Activated CD4-positive, alpha-beta memory T cell treated with anti-CD3 and anti-CD28 coated beads for 36 hours (primary cell): ENCODE results near the gene PADI3. TPM values are rescaled to one million over a fixed set of nuclear protein-coding genes. Genes with fewer than 3 reads are reported as not detected.

Experiments
- CTCF ChIA-PET: fragments of 350-600 bp; sonication (Branson Sonifier 250); formaldehyde crosslinking; loops from one replicate; lab custom pipeline; 2021; ENCODE audit warnings: antibody characterized with exemption, inconsistent platforms; lab: Charles Lee
- POLR2A ChIA-PET: fragments of 350-600 bp; sonication (Branson Sonifier 250); formaldehyde crosslinking; loops from one replicate; lab custom pipeline; 2021; ENCODE audit warnings: antibody characterized with exemption; lab: Charles Lee
- DNase-seq: peaks from one replicate; pipeline ENCODE4 v3.0.0-alpha.2; 2020
- H3K27ac Mint-ChIP-seq: one replicate; pipeline ENCODE4 v1.8.0; 2021; ENCODE audit warnings: mixed read lengths
- H3K27me3 Mint-ChIP-seq: one replicate; pipeline ENCODE4 v1.8.0; 2021; ENCODE audit warnings: mixed read lengths
- H3K36me3 Mint-ChIP-seq: one replicate; pipeline ENCODE4 v1.8.0; 2021; ENCODE audit warnings: mixed read lengths
- H3K4me1 Mint-ChIP-seq: one replicate; pipeline ENCODE4 v1.8.0; 2021; ENCODE audit warnings: low read depth, mixed read lengths
- H3K4me3 Mint-ChIP-seq: one replicate; pipeline ENCODE4 v1.8.0; 2021; ENCODE audit warnings: mild to moderate bottlenecking, mixed read lengths
- H3K9me3 Mint-ChIP-seq: one replicate; pipeline ENCODE4 v1.8.0; 2021; ENCODE audit warnings: mixed read lengths
- intact Hi-C: fragments of 100-400 bp; cut with micrococcal nuclease; formaldehyde crosslinking; loops from one replicate; pipeline ENCODE4 v1.15.1; 2023
- total RNA-seq, 2 experiments: library from RNA; stranded (reverse); gene quantifications; one replicate each; pipeline ENCODE4 v1.2.3, GENCODE V29; 2021

The PADI3 gene
- total RNA-seq, 2 experiments from 2014 or later, result not detected

DNA sequence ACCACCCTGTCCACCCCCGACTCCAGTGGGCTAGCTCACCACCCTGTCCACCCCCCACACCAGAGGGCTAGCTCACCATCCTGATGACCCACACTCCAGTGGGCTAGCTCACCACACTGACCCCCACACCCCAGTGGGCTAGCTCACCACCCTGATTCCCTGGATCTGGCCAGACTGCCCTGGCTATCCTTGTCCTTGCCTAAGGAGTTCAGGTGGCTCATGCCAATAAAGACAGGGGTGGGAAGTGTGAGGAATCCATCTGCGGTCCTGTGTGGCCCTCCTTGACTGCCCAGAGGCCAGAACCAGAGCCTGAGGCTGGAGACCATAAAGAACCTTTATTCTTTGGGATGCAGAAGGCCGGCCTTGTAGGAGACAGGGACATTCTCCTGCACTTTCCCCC, 40.4 kb upstream of the PADI3 start:
- ChIA-PET POLR2A (no interaction called here), CTCF (interaction anchor here (1.1 kb wide), 1 partner anchor 8 kb away, joined by 3 read pairs; no protein-coding TSS in a partner anchor)
- DNase-seq, result no peak
- no peak overlapping the region for H3K4me3 Mint-ChIP-seq
- H3K27me3 Mint-ChIP-seq, result peaks cover 27% of the 10 kb centered on the region
- no peak overlapping the region for H3K27ac Mint-ChIP-seq
- no peaks in the 10 kb centered on the region for H3K9me3 Mint-ChIP-seq
- intact Hi-C loops, result no loop called here
- H3K36me3 Mint-ChIP-seq, result no peaks in the 10 kb centered on the region
- H3K4me1 Mint-ChIP-seq, result peaks cover 29% of the 10 kb centered on the region

DNA sequence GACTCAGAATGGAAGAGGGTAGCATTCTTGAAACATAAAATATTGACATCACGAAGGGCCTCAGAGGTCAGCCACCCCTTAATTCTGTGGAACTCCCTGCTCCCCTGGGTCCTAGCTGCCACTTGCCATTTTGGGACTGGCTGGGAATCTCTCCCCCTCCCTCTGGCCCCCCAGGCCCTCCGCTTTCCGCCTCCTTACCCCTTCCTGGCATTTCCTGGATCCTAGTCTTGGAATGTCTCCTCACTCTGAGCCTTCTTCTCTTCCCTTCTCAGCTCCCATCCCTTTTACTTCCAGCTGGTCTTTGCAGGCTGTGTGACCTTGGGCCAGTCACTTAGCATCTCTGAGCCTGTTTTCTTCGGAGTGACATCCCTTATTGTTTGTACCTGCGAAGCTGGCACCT, 39.5 kb upstream of the PADI3 start:
- DNase-seq, result no peak
- CTCF ChIA-PET, result no interaction called here
- Mint-ChIP-seq H3K27me3 (peaks cover 30% of the 10 kb centered on the region), H3K4me1 (peaks cover 29% of the 10 kb centered on the region), H3K27ac (no peak overlapping the region), H3K36me3 (no peaks in the 10 kb centered on the region), H3K4me3 (no peak overlapping the region), H3K9me3 (no peaks in the 10 kb centered on the region)
- intact Hi-C loops, result no loop called here
- POLR2A ChIA-PET, result no interaction called here

DNA sequence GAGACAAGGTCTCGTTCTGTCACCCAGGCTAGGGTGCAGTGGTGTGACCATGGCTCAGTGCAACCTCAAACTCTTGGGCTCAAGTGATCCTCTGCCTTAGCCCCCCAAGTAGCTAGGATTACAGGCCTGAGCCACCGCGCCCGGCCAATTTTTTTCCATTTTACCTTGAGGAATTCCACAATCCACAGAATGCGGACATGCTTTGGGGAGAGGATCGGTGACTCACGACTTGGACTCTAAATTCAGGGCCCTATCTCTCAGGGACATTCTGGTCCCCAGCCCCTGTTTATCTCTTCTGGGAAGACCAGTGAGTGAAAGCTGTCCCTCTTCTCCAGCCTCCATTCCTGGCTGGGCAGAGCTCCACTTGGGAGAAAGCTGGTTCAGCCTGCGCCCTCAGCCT, 38.7 kb upstream of the PADI3 start:
- CTCF ChIA-PET, result no interaction called here
- intact Hi-C loops, result no loop called here
- peaks cover 29% of the 10 kb centered on the region for H3K4me1 Mint-ChIP-seq
- POLR2A ChIA-PET, result no interaction called here
- H3K27me3 Mint-ChIP-seq, result peaks cover 32% of the 10 kb centered on the region
- no peaks in the 10 kb centered on the region for H3K36me3 Mint-ChIP-seq
- DNase-seq, result no peak
- H3K9me3 Mint-ChIP-seq, result no peaks in the 10 kb centered on the region
- H3K27ac Mint-ChIP-seq, result no peak overlapping the region
- no peak overlapping the region for H3K4me3 Mint-ChIP-seq

DNA sequence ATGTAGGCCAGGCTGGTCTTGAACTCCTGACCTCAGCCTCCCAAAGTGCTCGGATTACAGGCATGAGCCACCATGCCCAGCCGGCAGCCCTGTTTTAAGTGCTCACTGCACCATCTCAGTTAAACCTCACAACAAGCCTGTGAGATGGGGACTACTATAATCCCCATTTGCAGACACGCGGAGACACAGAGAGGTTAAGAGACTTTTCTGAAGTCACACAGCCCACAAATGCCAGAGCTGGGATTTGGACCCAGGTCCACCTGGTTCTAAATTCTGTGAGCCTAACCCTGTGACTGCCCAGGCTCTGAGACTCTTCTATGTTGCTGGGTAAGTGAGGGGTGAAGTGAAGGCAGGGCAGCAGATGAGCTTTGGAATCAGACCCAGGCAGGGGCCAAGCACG, 37.5 kb upstream of the PADI3 start:
- intact Hi-C loops, result no loop called here

DNA sequence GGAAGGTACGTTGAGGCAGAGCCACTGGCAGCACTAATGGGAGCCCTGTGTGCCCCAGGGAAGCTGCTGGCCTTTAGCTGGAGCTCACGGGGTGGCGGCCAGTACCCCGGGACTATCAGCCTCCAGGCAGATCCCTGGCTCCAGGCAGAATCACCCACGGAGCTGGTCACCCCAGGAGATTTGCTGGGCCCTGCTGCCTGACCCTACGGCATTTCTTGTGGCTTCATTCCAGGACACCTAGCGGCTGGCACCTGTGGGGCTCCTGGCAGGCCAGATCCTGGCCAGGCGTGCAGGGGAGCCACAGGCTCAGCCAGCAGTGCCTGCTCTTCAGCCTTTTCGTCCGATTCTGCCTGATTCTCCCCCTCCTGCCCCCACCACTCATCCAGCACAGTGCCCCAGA, 36.9 kb upstream of the PADI3 start:
- Mint-ChIP-seq H3K4me3 (no peak overlapping the region), H3K27me3 (peaks cover 38% of the 10 kb centered on the region)

More for the DNA sequence above, 37.5 kb upstream of the PADI3 start:
- POLR2A ChIA-PET, result no interaction called here
- peaks cover 29% of the 10 kb centered on the region for H3K4me1 Mint-ChIP-seq
- H3K36me3 Mint-ChIP-seq, result no peaks in the 10 kb centered on the region
- no peak for DNase-seq
- no peaks in the 10 kb centered on the region for H3K9me3 Mint-ChIP-seq
- CTCF ChIA-PET, result no interaction called here
- H3K27me3 Mint-ChIP-seq, result peaks cover 37% of the 10 kb centered on the region
- H3K4me3 Mint-ChIP-seq, result no peak overlapping the region
- no peak overlapping the region for H3K27ac Mint-ChIP-seq

DNA sequence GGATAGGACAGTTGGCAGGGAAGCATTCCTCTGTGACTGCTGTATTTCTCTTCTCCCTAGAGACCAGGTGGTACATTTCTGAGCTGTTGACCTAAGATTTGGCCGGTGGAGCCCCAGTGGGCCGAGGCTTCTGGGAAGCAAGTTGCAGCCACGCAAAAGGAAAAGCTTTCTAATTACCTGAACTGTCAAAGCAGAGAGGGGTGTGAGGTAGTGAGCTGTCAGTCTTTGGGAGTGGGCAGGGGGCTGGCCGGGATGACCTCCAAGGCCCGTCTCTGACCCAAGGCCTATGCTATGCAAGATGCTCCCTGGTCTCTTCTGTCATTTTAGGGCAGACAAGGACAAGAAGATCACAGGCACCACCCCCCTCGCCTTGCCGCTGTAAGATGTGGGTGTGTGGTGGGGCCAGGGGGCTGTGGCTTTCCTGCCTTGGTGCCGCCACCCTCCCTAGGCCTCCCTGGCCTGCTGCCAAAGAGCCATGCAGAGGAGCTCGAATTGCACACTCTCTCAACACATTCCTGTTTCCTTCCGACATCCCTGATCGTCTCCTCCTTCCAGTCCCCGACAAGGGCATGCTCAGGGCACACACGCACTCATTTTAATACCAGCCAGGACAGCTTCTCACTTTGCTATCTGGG, 36.3 kb upstream of the PADI3 start:
- peaks cover 38% of the 10 kb centered on the region for H3K27me3 Mint-ChIP-seq
- intact Hi-C loops, result no loop called here
- H3K4me3 Mint-ChIP-seq, result no peak overlapping the region
- no peak overlapping the region for H3K27ac Mint-ChIP-seq
- peaks cover 24% of the 10 kb centered on the region for H3K4me1 Mint-ChIP-seq
- H3K9me3 Mint-ChIP-seq, result no peaks in the 10 kb centered on the region
- CTCF ChIA-PET, result interaction anchor here (1.3 kb wide), 1 partner anchor 87 kb away, joined by 3 read pairs; no protein-coding TSS in a partner anchor
- POLR2A ChIA-PET, result no interaction called here
- peak; percentile 71 for DNase-seq
- no peaks in the 10 kb centered on the region for H3K36me3 Mint-ChIP-seq

More for the DNA sequence above, 36.9 kb upstream of the PADI3 start:
- no peak overlapping the region for H3K27ac Mint-ChIP-seq
- ChIA-PET POLR2A (no interaction called here), CTCF (no interaction called here)
- intact Hi-C loops, result no loop called here
- H3K36me3 Mint-ChIP-seq, result no peaks in the 10 kb centered on the region
- H3K4me1 Mint-ChIP-seq, result peaks cover 29% of the 10 kb centered on the region
- no peaks in the 10 kb centered on the region for H3K9me3 Mint-ChIP-seq
- DNase-seq, result no peak

DNA sequence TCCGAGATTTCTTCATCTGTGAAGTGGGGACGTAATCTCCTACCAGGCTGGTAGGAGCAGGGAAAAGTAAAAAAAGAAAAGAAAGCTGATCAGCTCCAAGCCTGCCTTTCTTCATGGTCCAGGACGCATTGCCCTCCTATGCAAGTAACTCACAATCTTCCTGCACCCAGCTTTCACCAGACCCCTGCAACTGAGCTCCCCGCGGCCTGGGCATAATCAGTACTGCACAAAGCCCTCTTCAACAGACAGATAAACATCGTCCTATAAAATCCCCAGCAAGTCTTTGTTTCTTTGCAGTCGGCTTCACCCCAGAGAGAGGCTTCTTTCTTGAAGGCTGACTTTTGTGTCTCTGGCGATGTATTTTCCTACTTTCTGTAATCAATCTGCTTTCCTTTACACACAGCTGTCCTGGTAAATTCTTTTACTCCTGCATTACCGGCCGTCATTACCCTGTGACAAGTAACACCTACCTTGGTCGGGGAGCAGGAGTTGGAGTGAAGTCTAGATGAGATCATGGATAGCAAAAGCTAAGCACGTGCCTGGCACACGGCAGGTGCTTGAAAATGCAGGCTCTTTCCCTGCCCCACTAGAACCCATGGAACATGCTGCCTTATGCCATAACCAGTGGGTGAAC, 35.6 kb upstream of the PADI3 start:
- CTCF ChIA-PET, result interaction anchor here (1.3 kb wide), 1 partner anchor 87 kb away, joined by 3 read pairs; no protein-coding TSS in a partner anchor
- POLR2A ChIA-PET, result no interaction called here
- Mint-ChIP-seq H3K9me3 (no peaks in the 10 kb centered on the region), H3K4me1 (peaks cover 17% of the 10 kb centered on the region), H3K27ac (no peak overlapping the region), H3K27me3 (peaks cover 38% of the 10 kb centered on the region), H3K36me3 (no peaks in the 10 kb centered on the region), H3K4me3 (no peak overlapping the region)
- intact Hi-C loops, result no loop called here
- no peak for DNase-seq

DNA sequence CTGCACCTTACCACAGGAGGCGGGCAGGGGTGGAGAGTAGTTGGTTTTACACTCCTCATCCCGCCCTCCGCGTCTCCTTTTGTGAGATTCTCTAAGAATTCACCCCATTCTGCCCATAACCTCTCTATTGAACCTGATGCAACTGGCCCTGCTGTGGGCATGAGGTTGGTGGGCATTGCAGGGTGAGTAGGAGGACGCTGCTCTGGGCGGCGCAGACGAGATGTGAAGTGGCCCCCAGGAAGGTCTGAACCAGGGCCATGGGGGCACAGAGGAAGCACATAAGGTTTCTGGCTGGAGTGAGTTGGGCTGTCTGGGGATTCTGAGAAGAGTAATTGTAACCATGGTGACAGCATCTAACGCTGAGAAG, 35.1 kb upstream of the PADI3 start:
- ChIA-PET CTCF (no interaction called here), POLR2A (no interaction called here)
- Mint-ChIP-seq H3K9me3 (no peaks in the 10 kb centered on the region), H3K36me3 (no peaks in the 10 kb centered on the region), H3K27me3 (peaks cover 38% of the 10 kb centered on the region), H3K27ac (no peak overlapping the region), H3K4me3 (no peak overlapping the region), H3K4me1 (peaks cover 16% of the 10 kb centered on the region)
- no peak for DNase-seq
- intact Hi-C loops, result no loop called here

DNA sequence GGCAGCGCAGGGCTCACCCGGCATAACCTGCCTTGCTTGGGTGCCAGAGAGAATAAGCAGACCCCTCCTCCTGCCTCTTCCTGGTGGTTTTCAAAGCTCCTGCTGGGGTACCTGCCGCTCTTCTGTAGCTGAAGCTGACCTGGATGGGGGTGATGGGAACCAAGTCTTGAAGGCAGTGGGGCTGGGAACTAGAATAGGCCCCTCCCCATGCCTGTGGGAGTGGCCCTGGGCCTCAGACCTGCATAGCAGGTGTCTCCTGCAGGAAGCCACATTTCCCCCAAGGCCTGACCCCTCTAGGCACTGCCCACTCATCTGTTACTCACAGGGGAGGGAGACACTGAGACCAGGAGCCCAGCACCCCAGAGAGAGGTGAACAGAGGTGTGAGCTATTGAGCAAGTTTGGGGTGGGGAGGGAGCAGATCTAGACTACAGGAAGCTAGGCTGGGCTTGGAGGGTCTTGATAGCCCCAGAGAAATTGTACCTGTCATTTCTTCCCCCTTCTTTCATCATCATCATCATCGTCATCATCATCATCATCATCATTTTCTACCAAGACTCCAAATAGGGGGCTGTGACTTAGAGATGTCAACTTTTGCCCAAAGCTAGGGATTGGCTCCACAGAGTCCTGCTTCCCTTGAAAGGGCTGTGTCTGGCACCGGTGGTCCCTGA, 33.9 kb upstream of the PADI3 start:
- Mint-ChIP-seq H3K27me3 (peaks cover 34% of the 10 kb centered on the region), H3K9me3 (no peaks in the 10 kb centered on the region), H3K4me3 (no peak overlapping the region), H3K27ac (no peak overlapping the region), H3K36me3 (no peaks in the 10 kb centered on the region), H3K4me1 (peaks cover 16% of the 10 kb centered on the region)
- no peak for DNase-seq
- intact Hi-C loops, result no loop called here
- ChIA-PET CTCF (no interaction called here), POLR2A (no interaction called here)

DNA sequence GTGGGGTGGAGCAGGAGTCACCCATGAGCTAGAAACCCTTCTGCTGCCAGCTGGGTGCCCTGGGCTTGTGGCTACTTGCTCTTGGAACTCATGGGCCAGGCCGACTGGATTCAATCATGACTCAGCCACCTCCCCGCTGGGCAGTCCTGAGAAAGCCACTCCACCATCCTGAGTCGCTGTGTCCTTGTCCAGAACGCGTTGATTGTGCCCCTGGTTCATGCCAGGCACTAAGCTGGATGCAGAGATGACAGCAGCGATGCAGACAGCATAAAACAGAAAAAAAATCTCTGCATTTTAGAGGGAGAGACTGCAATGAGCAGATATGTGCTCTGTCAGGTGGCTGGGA, 33.4 kb upstream of the PADI3 start:
- CTCF ChIA-PET, result no interaction called here
- Mint-ChIP-seq H3K4me1 (peaks cover 16% of the 10 kb centered on the region), H3K36me3 (no peaks in the 10 kb centered on the region), H3K4me3 (no peak overlapping the region), H3K27ac (no peak overlapping the region), H3K9me3 (no peaks in the 10 kb centered on the region), H3K27me3 (peaks cover 34% of the 10 kb centered on the region)
- DNase-seq, result no peak
- intact Hi-C loops, result no loop called here
- POLR2A ChIA-PET, result no interaction called here

DNA sequence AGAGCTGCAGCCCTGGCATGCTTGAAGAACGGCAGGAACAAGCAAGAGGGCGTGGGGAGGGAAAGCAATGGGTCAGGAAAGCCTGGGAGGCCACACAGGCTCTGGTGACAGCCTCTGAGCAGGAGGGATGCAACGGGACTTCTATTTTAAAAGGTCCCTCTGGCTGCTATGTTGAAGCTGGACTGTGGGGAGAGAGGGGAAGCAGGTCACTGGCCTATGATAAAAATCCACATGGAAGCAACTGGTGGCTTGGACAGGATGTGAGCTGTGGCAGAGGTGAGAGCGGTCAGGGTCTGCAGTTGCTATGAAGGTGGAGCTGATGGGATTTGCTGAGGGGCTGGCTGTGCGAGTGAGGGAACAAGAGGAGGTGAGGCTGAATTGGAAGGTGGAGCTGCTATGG, 32.8 kb upstream of the PADI3 start:
- CTCF ChIA-PET, result interaction anchor here (1.4 kb wide), 1 partner anchor 8 kb away, joined by 3 read pairs; no protein-coding TSS in a partner anchor
- Mint-ChIP-seq H3K9me3 (no peaks in the 10 kb centered on the region), H3K36me3 (no peaks in the 10 kb centered on the region), H3K4me1 (peaks cover 16% of the 10 kb centered on the region), H3K27me3 (peaks cover 34% of the 10 kb centered on the region), H3K27ac (no peak overlapping the region), H3K4me3 (no peak overlapping the region)
- intact Hi-C loops, result no loop called here
- no peak for DNase-seq
- POLR2A ChIA-PET, result no interaction called here

DNA sequence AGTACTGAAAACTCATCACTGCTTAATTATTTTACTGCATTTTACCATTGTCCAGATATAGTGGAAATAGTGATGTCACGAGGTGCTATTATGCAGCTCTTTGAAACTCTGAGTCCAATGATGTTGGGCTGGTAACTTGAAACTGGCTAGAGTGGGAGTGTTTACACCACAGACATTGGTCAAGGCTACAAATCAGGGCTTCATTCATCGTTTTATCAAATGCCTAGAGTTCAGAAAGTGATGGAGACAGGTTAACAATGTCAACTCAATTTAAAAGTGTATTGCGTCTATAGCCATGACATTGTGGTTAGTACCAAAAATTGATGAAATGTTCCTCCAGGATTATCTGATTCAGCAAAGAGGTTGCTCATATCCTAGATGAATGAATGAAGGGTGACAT, 31.3 kb upstream of the PADI3 start:
- H3K27me3 Mint-ChIP-seq, result peaks cover 31% of the 10 kb centered on the region
- intact Hi-C loops, result no loop called here
- ChIA-PET POLR2A (no interaction called here), CTCF (interaction anchor here (1.4 kb wide), 1 partner anchor 9 kb away, joined by 3 read pairs; no protein-coding TSS in a partner anchor)
- H3K36me3 Mint-ChIP-seq, result no peaks in the 10 kb centered on the region
- H3K4me1 Mint-ChIP-seq, result peaks cover 9% of the 10 kb centered on the region
- H3K4me3 Mint-ChIP-seq, result no peak overlapping the region
- no peaks in the 10 kb centered on the region for H3K9me3 Mint-ChIP-seq
- no peak overlapping the region for H3K27ac Mint-ChIP-seq
- no peak for DNase-seq
